ENCODE results near the gene ARHGAP24.

DNA sequence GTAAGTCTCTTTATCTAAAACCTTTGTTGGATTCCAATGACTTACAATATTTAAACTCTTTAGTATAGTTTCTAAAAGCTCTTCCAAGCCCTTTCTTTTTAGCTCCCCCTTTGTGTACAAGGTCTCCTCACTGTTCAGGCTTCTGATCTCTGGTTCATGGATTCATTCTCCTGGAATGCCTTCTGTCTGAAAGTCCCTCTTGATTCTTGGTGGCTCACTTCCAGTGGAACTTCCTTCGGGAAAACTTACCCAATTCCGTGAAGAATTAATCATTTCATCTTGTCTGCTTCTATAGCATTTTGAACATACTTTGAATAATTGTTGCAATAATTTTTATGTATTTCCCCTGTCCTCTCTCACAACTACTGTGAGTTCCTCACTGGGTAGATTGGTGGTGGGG, 3.6 kb downstream of the ARHGAP24 start:
- TF ChIP-seq, protein P1, sequence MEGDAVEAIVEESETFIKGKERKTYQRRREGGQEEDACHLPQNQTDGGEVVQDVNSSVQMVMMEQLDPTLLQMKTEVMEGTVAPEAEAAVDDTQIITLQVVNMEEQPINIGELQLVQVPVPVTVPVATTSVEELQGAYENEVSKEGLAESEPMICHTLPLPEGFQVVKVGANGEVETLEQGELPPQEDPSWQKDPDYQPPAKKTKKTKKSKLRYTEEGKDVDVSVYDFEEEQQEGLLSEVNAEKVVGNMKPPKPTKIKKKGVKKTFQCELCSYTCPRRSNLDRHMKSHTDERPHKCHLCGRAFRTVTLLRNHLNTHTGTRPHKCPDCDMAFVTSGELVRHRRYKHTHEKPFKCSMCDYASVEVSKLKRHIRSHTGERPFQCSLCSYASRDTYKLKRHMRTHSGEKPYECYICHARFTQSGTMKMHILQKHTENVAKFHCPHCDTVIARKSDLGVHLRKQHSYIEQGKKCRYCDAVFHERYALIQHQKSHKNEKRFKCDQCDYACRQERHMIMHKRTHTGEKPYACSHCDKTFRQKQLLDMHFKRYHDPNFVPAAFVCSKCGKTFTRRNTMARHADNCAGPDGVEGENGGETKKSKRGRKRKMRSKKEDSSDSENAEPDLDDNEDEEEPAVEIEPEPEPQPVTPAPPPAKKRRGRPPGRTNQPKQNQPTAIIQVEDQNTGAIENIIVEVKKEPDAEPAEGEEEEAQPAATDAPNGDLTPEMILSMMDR (IDR thresholded peaks at IDR 0.05): no peak
- TF ChIP-seq POLR2A (IDR thresholded peaks at IDR 0.05): no peak
